Adipose tissue (tissue), 3 donors: ENCODE data around the gene PTPN21. TPM values are rescaled to one million over a fixed set of nuclear protein-coding genes. Genes with fewer than 3 reads are reported as not detected.

Experiments
- H3K27ac ChIP-seq: one replicate; pipeline ENCODE4 v1.5.1; 2013; ENCODE audit warnings: low read depth, low read length
- WGBS, 3 donors: extraction: QIAGEN DNeasy Blood & Tissue Kit; methylation state at CpG; one replicate each; pipeline ENCODE4 v1.1.7; 2013; 5-methylcytosine and 5-hydroxymethylcytosine counted together
- polyA plus RNA-seq, 3 donors: library from polyadenylated mRNA; stranded (reverse); fragments of 200-250 nt; gene quantifications; one replicate each; pipeline ENCODE4 v1.2.3, GENCODE V29; 2013
- donor health status: healthy with polysubstance abuse.
- donor health status: Bipolar disorder and iron deficiency.
- donor health status: healthy.

The PTPN21 gene
- polyA plus RNA-seq, 3 donors: 4.4 to 17.4 (median 8.3) TPM

DNA sequence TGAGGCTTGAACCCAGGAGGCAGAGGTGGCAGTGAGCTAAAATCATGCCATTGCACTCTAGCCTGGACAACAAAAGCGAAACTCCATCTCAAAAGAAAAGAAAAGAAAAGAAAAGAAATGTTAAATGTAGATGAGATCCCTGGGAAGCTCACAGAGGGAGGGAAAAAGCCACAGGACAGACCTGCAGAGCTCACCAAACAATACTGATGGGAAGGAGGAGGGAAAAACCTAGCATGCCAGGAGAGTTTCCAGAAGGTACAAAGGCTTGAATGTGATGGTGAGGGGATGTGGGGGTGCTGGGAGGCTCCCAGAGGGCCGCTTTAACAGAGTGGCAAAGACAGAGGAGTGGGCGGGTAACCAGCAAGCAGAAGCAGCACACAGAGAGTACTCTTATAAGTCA is 72.3 kb downstream of the PTPN21 start:
- H3K27ac ChIP-seq: no peak overlapping the region
- WGBS, 3 donors: 94 to 100% (median 97%) methylated on average over 3 of the region's 3 CpGs

DNA sequence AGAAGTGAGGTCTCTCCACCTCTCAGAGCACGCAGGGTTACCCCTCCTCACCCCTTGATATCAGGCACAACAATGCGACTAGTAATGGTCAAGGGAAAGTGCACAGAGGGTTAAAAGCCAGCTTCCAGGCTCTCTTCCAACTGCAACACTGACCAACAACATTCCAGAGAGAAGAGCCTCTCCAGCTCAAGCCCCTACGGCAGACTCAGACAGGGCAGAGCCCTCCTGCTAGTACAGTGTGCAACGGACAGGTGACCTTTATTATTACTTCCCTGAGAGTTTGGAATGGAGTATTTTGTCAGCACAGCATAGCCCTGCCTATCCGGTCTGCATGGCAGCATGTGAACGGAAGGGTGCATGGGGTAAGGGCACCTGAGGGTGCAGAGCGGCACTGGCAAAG is 73.0 kb downstream of the PTPN21 start:
- no peak overlapping the region for H3K27ac ChIP-seq
- 74 to 80% (median 80%) methylated on average over 7 of the region's 7 CpGs for WGBS, 3 donors

DNA sequence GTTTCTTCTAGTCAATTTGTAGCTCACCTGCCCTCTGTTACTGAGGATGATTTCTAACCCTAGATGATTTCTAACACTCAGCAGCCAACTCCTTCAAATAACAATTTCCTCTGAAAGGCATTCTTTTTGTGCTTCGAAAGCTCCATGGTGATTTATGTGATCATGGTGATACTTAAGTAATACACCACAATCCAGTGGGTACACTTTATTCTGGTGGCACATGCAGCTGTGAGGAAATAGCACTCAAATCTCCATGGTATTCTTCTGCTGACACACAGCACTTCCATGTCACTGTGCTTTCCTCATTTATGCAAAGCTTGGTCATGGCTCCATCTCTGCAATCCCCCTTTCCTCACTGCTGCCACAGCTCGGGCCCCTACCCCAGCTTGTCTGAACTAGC is 73.7 kb downstream of the PTPN21 start:
- WGBS, 3 donors: 77 to 93% (median 82%) methylated on average over 2 of the region's 2 CpGs
- no peak overlapping the region for H3K27ac ChIP-seq

DNA sequence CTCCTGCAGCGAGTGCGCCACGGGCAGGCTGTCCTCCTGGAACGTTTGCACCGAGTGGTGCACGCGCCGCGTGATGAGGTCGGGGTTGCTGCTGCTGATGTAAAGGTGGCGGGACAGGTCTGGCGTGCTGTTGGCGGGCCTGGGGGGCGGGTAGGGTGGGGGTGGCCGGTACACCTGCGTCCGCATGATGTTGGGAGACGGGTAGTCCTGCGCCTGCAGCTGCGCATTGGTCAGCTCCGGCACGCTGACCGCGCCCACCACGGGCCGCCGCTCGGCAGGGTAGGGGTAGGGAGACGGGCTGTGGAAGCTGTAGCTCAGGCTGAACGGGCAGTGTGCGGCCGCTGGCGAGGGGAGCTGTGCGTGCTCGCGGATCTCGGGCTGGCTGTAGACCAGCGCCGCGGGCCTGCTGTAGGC is 75.2 kb downstream of the PTPN21 start:
- 87 to 92% (median 90%) methylated on average over 39 to 40 of the region's 40 CpGs for WGBS, 3 donors
- no peak overlapping the region for H3K27ac ChIP-seq

DNA sequence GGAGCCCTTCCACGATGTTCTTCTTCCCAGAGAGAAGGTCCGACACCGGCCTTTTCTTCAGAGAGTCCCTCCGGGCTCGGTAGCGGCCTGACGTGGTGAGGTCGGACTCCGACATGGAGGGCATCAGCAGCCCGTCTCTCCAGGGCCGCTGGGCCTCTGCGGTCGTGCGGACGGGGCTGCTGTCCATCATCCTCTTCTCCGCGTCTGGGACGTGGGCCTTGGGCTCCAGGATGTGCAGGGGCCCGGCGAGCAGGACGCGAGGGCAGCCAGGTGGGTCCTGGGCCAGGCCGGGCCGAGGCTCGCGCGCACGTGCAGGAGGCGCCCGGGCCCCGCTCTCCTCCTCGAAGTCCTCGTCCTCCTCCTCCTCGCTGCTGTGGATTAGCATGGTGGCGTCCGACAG is 75.9 kb downstream of the PTPN21 start:
- 96 to 98% (median 96%) methylated on average over 30 to 36 of the region's 36 CpGs for WGBS, 3 donors
- H3K27ac ChIP-seq: no peak overlapping the region

DNA sequence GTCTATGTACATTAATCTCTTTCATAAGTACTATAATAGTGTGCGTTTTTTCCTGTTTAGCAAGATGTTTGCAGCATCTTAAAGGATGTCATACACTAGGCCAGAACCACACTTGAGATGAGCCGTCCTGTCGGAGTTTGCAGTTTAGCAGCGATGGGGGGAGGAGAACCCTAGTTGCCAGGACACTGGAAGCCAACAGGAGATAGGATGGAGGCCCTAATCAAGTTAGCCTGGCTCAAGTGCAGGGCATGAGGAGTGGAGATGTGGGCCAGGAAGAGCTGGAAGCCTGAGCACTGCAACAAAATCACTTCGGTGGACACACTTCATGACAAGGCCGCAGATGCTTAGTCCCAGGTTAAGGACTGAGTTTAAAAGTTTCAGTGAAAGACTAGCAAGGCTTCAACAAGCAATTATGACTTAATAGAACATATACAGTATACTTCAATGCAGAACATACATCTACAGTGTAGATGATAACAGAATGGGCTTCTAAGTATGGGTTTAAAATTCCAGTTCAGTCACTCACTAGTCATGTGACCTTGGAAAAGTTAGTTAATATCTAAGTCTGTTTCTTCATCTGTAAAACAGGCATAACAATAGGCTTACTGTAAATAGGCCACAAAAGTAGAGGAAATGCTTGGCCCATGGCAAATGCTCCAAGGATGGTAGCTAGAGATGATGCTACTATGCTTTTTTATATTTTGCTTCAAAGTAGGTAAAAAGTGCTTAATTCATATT is 77.1 kb downstream of the PTPN21 start:
- 94 to 96% (median 94%) methylated on average over 6 of the region's 6 CpGs for WGBS, 3 donors

DNA sequence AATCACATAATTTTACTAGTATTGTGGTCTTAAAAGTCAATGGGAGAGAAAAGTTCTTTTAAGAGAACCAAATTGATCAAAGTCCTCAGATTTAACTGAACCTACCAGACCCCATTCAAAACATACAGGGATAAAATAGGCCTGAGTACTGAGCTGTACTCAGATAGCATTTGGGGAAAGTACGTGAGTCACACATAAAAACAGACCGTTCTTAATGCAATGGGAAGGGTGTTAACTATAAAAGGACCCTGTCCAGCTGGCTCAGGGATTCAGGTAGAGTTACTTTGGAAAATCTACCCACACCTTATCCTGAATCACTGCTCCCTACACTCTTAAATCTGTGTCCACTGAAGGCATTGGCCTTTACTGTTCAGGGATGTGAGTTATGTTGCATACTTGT is 78.0 kb downstream of the PTPN21 start:
- WGBS, 3 donors: 89 to 97% (median 90%) methylated on average over 2 of the region's 2 CpGs
- H3K27ac ChIP-seq: no peak overlapping the region

More for the DNA sequence above, 77.1 kb downstream of the PTPN21 start:
- no peak overlapping the region for H3K27ac ChIP-seq

DNA sequence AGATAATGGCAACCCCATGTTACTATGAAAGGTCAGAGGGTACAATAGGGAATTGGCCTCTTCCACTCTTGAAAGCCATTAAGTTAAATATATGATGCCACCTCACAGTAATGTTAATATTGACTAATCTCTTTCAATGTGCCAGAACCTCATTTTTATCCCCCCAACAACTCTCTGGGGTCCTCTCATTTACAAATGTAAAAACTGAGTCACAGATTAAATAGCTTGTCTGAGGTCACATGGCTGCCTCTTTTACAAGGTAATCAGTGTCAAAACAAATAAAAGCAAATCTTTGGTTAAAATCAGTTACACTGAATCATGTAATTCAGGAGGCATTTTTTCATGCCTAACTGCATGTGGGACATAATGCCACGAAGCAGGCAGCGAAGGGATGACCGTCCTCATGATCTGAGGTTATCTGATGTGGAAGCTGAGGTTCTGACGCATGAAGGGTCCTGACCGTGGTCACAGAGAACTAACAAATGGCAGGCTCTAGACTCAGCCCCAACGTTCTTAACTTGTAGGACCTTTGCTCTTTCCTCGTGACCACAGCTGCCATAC is 78.5 kb downstream of the PTPN21 start:
- no peak overlapping the region for H3K27ac ChIP-seq
- 77 to 91% (median 80%) methylated on average over 7 of the region's 7 CpGs for WGBS, 3 donors

DNA sequence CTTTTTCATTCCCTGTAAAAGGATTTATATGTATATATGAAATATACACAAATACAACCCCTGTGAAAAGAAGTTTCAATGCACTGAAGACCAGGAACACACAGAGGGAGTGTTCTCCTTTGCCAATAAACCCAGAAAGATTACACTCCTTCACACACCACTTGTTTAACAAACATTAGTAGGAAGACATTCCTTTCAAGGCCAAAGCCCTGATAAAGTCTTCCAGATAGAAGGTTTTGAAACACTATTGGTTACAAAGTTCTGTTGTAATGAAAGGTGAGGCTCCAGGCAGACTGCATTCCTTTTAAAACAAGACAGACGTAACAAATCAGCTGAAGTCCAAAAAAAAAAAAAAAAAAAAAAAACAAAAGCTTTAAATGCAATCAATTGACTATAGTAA is 81.0 kb downstream of the PTPN21 start:
- no peak overlapping the region for H3K27ac ChIP-seq
- whole genome bisulfite sequencing, 3 donors: 59 to 89% (median 83%) methylated on average over 1 of the region's 1 CpG

DNA sequence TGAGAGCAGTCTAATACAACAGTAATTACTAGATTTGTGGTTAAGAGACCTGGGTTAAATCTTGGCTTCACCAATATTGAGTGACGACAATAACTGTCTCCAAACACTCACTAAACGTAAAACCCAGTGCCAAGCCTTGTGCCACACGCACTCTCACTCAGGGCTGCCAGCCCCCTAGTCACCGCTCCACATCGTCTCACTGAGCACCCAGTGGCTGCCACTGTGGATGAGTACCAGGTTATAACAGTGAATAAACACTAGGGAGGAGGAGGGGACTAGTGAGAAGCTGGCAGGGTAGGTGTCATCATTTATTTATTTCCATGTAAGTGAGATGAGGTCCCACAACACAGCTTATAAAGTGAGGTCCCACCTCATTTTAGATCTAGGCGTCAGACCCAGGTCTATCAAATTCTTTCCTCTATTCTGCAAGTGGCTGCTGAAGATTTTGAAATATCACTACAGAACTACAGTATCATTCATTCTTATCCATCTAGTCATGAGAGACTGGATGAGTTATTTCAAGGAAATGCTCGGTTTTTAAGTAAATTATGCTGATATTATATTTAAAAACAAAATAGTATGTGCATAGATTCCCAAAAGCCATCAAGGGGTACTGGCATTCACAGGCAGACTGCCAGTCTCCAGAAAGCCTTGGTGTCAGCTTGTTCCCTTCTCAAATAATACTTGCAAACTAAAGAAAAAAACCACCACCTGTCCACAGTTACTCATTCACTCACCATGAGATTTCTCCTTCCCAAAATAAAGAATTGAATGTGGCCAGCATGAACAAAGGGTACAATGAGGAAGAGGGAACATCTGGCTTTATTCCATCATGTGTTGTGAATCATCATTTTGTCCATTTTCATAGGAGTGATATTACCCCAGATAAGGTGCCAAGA is 84.0 kb downstream of the PTPN21 start:
- H3K27ac ChIP-seq: no peak overlapping the region
- 89 to 94% (median 93%) methylated on average over 7 of the region's 7 CpGs for WGBS, 3 donors

DNA sequence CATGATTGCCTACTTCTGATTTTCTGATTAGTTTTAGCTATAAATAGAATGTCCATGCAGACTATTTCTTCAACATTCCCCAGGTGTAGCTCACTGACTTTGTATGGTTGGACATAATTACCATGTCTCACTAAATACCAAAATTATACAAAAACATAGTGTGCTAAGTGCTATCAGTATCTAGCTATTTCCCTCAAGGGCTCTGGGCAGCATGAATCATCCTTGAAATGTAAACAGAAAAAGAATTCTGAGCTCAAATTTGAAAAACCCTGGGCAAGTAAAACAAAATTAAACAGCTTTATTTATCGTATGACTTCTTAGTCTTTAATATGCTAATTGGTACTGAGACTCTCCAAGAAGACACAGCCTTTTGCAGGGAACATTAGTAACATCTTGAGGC is 86.4 kb downstream of the PTPN21 start:
- H3K27ac ChIP-seq: no peak overlapping the region
- WGBS, 3 donors: 79 to 86% (median 84%) methylated on average over 1 of the region's 1 CpG

DNA sequence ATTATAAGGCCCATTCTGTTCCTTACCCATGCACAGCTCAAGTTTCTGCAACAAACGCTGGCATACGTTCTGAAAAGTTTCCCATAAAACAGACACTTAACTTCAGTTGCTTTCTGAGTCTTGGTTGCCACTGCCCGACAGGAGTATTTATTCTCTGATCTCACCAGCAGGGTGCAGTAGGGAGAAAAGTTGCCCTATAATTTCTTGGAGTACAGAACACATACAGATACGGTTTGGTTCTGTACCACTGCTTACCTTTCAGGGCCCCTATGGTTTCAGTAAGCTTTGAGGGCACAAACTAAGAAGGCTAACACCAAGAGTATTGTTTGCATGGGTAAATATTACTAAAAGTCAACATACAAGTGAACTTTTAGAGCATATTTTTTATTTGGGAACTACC is 91.5 kb downstream of the PTPN21 start:
- WGBS, 3 donors: 84 to 86% (median 84%) methylated on average over 4 of the region's 4 CpGs
- H3K27ac ChIP-seq: no peak overlapping the region

DNA sequence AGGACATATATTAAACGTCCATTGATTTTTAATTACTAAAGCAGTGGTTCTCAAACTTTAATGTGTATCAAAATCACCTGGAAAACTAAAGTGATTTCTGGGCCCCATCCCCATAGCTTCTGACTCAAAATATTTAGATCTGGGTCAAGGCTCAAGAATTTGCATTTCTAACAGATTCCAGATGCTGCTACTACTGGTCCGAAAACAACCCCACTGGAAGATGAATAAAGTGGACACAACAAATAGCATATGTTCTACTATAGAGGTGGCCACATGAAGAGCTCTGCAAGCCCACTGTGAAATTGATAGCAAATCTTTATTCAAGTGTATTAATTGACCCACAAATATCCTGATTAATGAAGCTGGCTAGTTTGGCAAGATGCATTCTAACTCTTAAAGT is 99.9 kb downstream of the PTPN21 start:
- WGBS, 3 donors: 88 to 93% (median 90%) methylated on average over 2 of the region's 2 CpGs
- H3K27ac ChIP-seq: no peak overlapping the region

DNA sequence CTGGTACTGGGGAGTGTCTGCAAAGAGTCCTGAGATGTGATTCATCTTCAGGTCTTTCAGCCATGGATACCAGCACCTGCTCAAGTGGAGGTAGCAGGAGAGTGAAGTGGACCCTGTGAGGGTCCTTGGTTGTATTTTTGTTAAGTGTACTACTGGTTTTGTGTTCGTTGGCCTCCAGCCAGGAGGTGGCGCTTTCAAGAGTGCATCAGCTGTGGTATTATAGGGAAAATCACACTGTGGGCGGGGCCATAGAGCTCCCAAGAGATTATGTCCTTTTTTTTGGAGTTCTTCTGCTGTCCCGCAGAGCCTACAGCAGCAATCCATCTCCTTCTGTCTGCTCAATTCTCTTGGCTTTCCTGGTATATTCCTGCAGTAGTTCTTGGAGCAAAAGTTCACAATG is 102.6 kb downstream of the PTPN21 start:
- WGBS, 3 donors: 95% methylated on average over 4 of the region's 4 CpGs
- no peak overlapping the region for H3K27ac ChIP-seq

DNA sequence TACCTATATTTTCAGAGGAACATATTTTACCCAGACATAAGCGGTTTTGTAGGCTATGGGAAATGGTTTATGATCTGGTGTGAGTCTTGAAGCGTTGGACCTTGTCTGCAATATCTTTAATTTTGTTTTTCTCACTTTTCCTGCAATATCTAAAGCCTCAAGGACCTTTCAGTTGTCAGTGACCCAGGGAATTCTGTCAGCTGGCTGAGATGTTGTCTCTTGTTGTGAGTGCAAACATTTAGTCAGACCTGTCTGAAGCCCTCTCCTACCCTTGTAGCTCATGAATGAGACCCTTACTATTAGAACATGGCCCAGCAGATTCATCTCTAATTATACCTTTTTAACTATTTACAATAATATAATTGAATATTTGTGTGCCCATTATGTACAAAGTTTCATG is 115.7 kb downstream of the PTPN21 start:
- no peak overlapping the region for H3K27ac ChIP-seq
- WGBS, 3 donors: 68 to 94% (median 91%) methylated on average over 2 of the region's 2 CpGs

DNA sequence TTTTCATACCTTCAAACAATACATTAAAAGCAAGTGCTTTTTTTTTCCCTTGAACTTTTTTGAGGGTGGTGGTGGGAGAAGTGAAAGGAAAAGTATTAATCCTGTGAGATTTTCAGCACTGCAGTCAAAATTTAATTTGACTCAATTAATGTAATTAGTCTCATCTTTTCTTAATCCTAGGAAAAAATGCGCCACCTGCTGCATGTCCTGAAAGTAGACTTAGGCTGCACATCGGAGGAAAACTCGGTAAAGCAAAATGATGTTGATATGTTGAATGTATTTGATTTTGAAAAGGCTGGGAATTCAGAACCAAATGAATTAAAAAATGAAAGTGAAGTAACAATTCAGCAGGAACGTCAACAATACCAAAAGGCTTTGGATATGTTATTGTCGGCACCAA is 117.1 kb downstream of the PTPN21 start:
- WGBS, 3 donors: 92 to 97% (median 94%) methylated on average over 5 of the region's 5 CpGs
- no peak overlapping the region for H3K27ac ChIP-seq

DNA sequence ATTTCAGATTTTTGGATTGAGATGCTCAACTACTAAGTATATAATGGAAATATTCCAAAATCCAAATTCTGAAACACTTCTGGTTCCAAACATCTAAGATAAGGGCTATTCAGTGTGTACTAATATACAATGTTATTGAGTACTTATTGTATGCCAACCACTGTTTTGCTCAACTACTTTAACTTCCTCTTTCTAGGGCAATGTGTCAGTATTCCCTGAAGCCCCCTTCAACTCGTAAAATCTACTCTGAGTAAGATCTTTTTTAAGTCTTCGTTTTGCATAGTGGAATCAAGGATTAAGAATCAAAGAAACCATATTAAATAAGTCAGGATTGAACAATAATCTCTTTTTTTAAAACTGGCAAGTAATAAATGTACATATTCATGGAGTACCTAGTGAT is 123.8 kb downstream of the PTPN21 start:
- WGBS, 3 donors: 85 to 92% (median 91%) methylated on average over 2 of the region's 2 CpGs
- no peak overlapping the region for H3K27ac ChIP-seq

DNA sequence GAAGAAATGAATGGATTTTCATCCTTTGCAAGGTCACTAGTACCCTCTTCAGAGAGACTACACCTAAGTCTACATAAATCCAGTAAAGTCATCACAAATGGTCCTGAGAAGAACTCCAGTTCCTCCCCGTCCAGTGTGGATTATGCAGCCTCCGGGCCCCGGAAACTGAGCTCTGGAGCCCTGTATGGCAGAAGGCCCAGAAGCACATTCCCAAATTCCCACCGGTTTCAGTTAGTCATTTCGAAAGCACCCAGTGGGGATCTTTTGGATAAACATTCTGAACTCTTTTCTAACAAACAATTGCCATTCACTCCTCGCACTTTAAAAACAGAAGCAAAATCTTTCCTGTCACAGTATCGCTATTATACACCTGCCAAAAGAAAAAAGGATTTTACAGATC is 128.5 kb downstream of the PTPN21 start:
- 65 to 81% (median 72%) methylated on average over 7 of the region's 7 CpGs for WGBS, 3 donors
- no peak overlapping the region for H3K27ac ChIP-seq

DNA sequence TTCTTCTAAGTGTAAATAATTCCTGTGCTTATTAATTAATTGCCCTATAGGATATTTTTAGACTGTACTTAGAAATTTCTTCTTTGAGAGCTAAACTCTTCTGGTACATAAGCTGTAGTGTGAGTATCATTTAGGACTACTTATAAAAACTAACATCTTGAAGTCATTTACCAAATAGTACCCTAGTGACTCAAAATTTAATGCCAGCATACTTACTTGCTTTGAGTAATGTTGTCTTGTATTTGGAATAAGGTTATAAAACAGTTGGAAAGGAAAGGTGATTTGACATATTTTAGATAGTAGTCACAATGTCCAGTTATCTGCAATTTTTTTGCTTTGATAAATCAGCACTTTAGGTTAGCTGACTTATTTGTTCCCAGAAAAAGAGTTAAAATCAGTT is 130.2 kb downstream of the PTPN21 start:
- no peak overlapping the region for H3K27ac ChIP-seq
